Astrocyte (in vitro differentiated cells and primary cell): ENCODE results near the gene ACOT6.
"Not testable (repeated sequence)": the region's sequence is repeated elsewhere in the genome, so short reads cannot be mapped to it uniquely, and the experiment has no call there.

Source experiments
- CTCF ChIP-seq: IDR thresholded peaks from 2 replicates; pipeline ENCODE4 v1.5.1; 2011; ENCODE audit warnings: low read depth, mild to moderate bottlenecking, inconsistent platforms, low read length, moderate library complexity; ENCODE audit not compliant: insufficient read depth
- EZH2 ChIP-seq: IDR thresholded peaks from 2 replicates; pipeline ENCODE4 v1.6.1; 2012; ENCODE audit warnings: mild to moderate bottlenecking, low read length, inconsistent platforms; ENCODE audit not compliant: insufficient read depth

GRCh38 chr14:73566431-73566830 is 45.9 kb upstream of the ACOT6 start:
- TF ChIP-seq CTCF, EZH2: not testable (repeated sequence)
